GM18519 (cell line): ENCODE data around the gene TMEM164.
A peak's percentile ranks its signal among the peaks of the same experiment; 100 is the strongest.

ENCODE experiments used
- ATAC-seq: cut with Tn5 transposase; IDR thresholded peaks from one replicate; pipeline ENCODE4 v1.9.1; 2021; ENCODE audit warnings: mild to moderate bottlenecking, moderate library complexity; ENCODE audit not compliant: unreplicated experiment, low FRiP score

Gene TMEM164

GRCh38 chrX:110003167-110004156 lies 548 bp downstream of the TMEM164 start:
- ATAC-seq = no peak

- ATAC-seq = no peak
Observed at GRCh38 chrX:110004215-110004614, 1.3 kb downstream of the TMEM164 start.

- no peak for ATAC-seq
Observed at GRCh38 chrX:110004731-110005369, 1.9 kb downstream of the TMEM164 start.

GRCh38 chrX:110006161-110006560 lies 3.2 kb downstream of the TMEM164 start:
- no peak for ATAC-seq

GRCh38 chrX:110006821-110007375 lies 4.0 kb downstream of the TMEM164 start:
- no peak for ATAC-seq

GRCh38 chrX:110008011-110008635 lies 5.2 kb downstream of the TMEM164 start:
- ATAC-seq = peak; percentile 59

GRCh38 chrX:110012818-110013485 lies 10.0 kb downstream of the TMEM164 start:
- ATAC-seq = no peak

- ATAC-seq = no peak
Observed at GRCh38 chrX:110013968-110014367, 11.1 kb downstream of the TMEM164 start.

- ATAC-seq = no peak
Observed at GRCh38 chrX:110015032-110015431, 12.1 kb downstream of the TMEM164 start.

- no peak for ATAC-seq
Observed at GRCh38 chrX:110015915-110016314, 13.0 kb downstream of the TMEM164 start.

GRCh38 chrX:110020536-110020935 lies 17.6 kb downstream of the TMEM164 start:
- no peak for ATAC-seq

GRCh38 chrX:110021258-110022022 lies 18.5 kb downstream of the TMEM164 start:
- ATAC-seq = no peak

GRCh38 chrX:110022599-110023448 lies 19.9 kb downstream of the TMEM164 start:
- no peak for ATAC-seq

- no peak for ATAC-seq
Observed at GRCh38 chrX:110025395-110025794, 22.5 kb downstream of the TMEM164 start.

- no peak for ATAC-seq
Observed at GRCh38 chrX:110026099-110026844, 23.4 kb downstream of the TMEM164 start.

- ATAC-seq = no peak
Observed at GRCh38 chrX:110032534-110033147, 29.7 kb downstream of the TMEM164 start.

GRCh38 chrX:110034036-110034435 lies 31.1 kb downstream of the TMEM164 start:
- ATAC-seq = no peak
